Psoas muscle (tissue), 8 donors: ENCODE data around the gene ADAMTSL3. TPM values are rescaled to one million over a fixed set of nuclear protein-coding genes. Genes with fewer than 3 reads are reported as not detected.

Source experiments
- ATAC-seq, 4 donors: fragments of 200-7000 bp; cut with Tn5 transposase; one replicate each; pipeline ENCODE4 v1.9.1; 2020; ENCODE audit warnings: moderate library complexity in 3 of 4, mild to moderate bottlenecking in 2 of 4
- DNase-seq, 2 donors: peaks; one replicate each; pipeline ENCODE4 v3.0.0-alpha.2; 2020
- H3K27ac ChIP-seq: fragments of 200-600 bp; one replicate; pipeline ENCODE4 v1.8.0; 2022
- H3K27me3 ChIP-seq, 3 donors: fragments of 200-600 bp in 1 of 3; one replicate each; pipeline versions ENCODE4 v1.6.1 to v1.8.0; 2013 to 2022; ENCODE audit warnings: low read length in 2 of 3, mild to moderate bottlenecking in 2 of 3, moderate library complexity in 1 of 3; ENCODE audit not compliant: insufficient read depth in 3 of 3
- H3K36me3 ChIP-seq, 2 donors: fragments of 200-600 bp in 1 of 2; one replicate each; pipeline versions ENCODE4 v1.6.1 to v1.8.0; 2013 to 2022; ENCODE audit warnings: low read depth in 1 of 2, mild to moderate bottlenecking in 1 of 2, moderate library complexity in 1 of 2; ENCODE audit not compliant: insufficient read depth in 1 of 2
- H3K4me1 ChIP-seq: fragments of 200-600 bp; one replicate; pipeline ENCODE4 v1.8.0; 2022
- H3K4me3 ChIP-seq: fragments of 200-600 bp; one replicate; pipeline ENCODE4 v1.8.0; 2022; ENCODE audit warnings: mild to moderate bottlenecking
- H3K9me3 ChIP-seq: fragments of 200-600 bp; one replicate; pipeline ENCODE4 v1.8.0; 2022
- WGBS, 3 donors: extraction: QIAGEN DNeasy Blood & Tissue Kit; methylation state at CpG; one replicate each; pipeline versions ENCODE4 v1.1.6 to v1.1.7; 2013; 5-methylcytosine and 5-hydroxymethylcytosine counted together
- intact Hi-C, 2 donors: fragments of 100-400 bp; cut with DNase I; formaldehyde crosslinking; loops; one replicate each; pipeline versions ENCODE4 v1.11.0 to v1.14.2; 2022
- polyA plus RNA-seq, 3 donors: library from polyadenylated mRNA; stranded (reverse); fragments of 200-250 nt; gene quantifications; one replicate each; pipeline ENCODE4 v1.2.3, GENCODE V29; 2013
- total RNA-seq, 4 donors: library from RNA; stranded (reverse); fragmentation: NEBNext Ultra II Directional in 2 of 4; extraction: Animal tissue kit (Norgen Biotek cat#: 25700) in 2 of 4; gene quantifications; one replicate each; pipeline versions ENCODE4 v1.2.1 to v1.2.4, GENCODE V29; 2021 to 2023
- TF ChIP-seq, protein P1 (sequence below): fragments of 200-600 bp; IDR thresholded peaks from one replicate; pipeline ENCODE4 v1.8.0; 2022; ENCODE audit warnings: antibody characterized with exemption
- donor health status: healthy with polysubstance abuse.
- donor health status: DM: no; HTN: no; CAD: no; lungs with moderate emphysema.
- donor health status: Bipolar disorder and iron deficiency.
- donor health status: healthy.
- donor health status: DM: yes; HTN: yes; CAD: no.
- donor health status: DM: no; HTN: no; CAD: no.
- donor health status: DM: no; HTN: no; CAD: no.
- donor health status: DM: yes; HTN: yes; CAD: no.

The ADAMTSL3 gene
- total and polyA plus RNA-seq, 7 donors, result 0.35 to 12.8 (median 2.1) TPM

DNA sequence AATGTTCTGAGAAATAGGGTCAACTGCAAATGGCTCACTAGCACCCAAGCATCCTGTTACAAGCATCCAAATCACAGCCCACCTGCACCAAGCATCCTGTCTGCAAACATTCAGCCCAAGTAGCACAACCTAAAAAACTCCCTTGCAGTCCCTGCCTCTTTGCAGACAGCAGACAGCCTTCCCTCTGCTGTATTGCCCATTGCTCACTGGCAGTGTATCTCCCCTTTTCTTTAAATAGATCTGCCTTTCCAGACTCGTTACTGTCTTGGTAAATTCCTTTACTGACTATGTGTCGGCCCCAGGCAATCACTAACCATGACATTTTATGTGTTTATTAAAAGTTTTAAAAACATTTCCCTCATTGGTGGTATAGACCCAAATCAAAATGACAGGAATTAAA lies 155.4 kb downstream of the ADAMTSL3 start:
- Histone ChIP-seq H3K9me3 (peaks cover 4% of the 10 kb centered on the region), H3K27me3 (no peaks in the 10 kb centered on the region), H3K36me3 (peaks cover 0 to 3% of the 10 kb centered on the region in 2 donors), H3K4me1 (no peaks in the 10 kb centered on the region), H3K4me3 (no peak overlapping the region), H3K27ac (no peak overlapping the region)
- TF ChIP-seq, protein P1, sequence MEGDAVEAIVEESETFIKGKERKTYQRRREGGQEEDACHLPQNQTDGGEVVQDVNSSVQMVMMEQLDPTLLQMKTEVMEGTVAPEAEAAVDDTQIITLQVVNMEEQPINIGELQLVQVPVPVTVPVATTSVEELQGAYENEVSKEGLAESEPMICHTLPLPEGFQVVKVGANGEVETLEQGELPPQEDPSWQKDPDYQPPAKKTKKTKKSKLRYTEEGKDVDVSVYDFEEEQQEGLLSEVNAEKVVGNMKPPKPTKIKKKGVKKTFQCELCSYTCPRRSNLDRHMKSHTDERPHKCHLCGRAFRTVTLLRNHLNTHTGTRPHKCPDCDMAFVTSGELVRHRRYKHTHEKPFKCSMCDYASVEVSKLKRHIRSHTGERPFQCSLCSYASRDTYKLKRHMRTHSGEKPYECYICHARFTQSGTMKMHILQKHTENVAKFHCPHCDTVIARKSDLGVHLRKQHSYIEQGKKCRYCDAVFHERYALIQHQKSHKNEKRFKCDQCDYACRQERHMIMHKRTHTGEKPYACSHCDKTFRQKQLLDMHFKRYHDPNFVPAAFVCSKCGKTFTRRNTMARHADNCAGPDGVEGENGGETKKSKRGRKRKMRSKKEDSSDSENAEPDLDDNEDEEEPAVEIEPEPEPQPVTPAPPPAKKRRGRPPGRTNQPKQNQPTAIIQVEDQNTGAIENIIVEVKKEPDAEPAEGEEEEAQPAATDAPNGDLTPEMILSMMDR, result no peak
- DNase-seq (no peak), ATAC-seq (no peak)
- WGBS, 3 donors, result 78 to 84% (median 79%) methylated on average over 2 of the region's 2 CpGs
- intact Hi-C loops, result no loop called here

DNA sequence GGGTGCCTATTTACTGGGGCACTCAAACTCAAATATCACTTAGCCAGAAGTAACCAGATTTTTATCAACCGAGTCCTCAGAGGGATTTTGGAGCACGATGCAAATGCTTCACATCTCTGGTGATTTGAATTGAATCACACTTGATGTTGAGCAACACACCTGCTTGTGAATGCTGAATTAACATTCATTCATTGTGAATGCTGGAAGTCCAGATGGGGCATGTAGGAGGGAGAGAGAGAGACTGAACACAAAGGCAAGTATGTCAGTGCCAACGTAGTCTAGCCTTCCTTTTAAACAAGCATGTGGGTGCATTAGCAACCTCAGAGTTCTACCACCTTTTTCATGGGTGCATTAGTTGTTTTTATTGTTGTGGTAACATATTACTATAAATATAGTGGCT lies 156.2 kb downstream of the ADAMTSL3 start:
- Histone ChIP-seq H3K4me1 (no peaks in the 10 kb centered on the region), H3K36me3 (peaks cover 0 to 3% of the 10 kb centered on the region in 2 donors), H3K9me3 (peaks cover 4% of the 10 kb centered on the region), H3K27ac (no peak overlapping the region), H3K27me3 (no peaks in the 10 kb centered on the region), H3K4me3 (no peak overlapping the region)
- intact Hi-C loops, result no loop called here
- DNase-seq, result no peak
- TF ChIP-seq, protein P1, result no peak
- WGBS, 3 donors, result 56 to 66% (median 65%) methylated on average over 3 of the region's 3 CpGs
- no peak for ATAC-seq

GRCh38 chr15:83813682-83814081 lies 159.8 kb downstream of the ADAMTSL3 start:
- no peak overlapping the region for H3K27ac ChIP-seq
- 0 to 95% (median 40%) methylated on average over 1 of the region's 1 CpG for WGBS, 3 donors
- H3K27me3 ChIP-seq, result no peaks in the 10 kb centered on the region
- H3K9me3 ChIP-seq, result no peaks in the 10 kb centered on the region
- no peaks in the 10 kb centered on the region for H3K4me1 ChIP-seq
- no peaks in the 10 kb centered on the region for H3K36me3 ChIP-seq
- TF ChIP-seq, protein P1, result no peak
- no peak for DNase-seq
- intact Hi-C loops, result no loop called here
- no peak overlapping the region for H3K4me3 ChIP-seq
- ATAC-seq, result no peak

DNA sequence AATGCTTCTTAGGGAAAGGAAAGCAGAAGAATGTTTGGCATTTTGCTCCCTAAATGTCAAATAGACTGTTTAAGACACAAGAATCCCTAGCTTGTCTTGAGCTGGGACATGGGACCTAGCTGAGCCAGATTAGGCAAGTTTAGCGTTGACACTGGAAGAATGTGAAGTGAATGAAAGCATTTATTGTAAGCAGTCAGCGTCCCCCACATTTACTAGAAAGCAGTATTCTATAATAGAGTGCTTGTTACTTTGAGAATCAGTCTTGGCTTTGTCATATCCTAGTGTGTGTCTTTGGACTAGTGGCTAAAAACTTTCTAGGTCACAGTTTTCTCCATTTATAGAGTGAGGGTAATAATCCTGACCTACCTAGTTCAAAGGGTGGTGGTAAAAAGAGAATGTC lies 161.6 kb downstream of the ADAMTSL3 start:
- intact Hi-C loops, result no loop called here
- no peaks in the 10 kb centered on the region for H3K27me3 ChIP-seq
- ATAC-seq (no peak), DNase-seq (no peak)
- H3K27ac ChIP-seq, result no peak overlapping the region
- no peaks in the 10 kb centered on the region for H3K9me3 ChIP-seq
- H3K4me3 ChIP-seq, result no peak overlapping the region
- no peaks in the 10 kb centered on the region for H3K4me1 ChIP-seq
- TF ChIP-seq, protein P1, result no peak
- H3K36me3 ChIP-seq, result no peaks in the 10 kb centered on the region
- WGBS, 3 donors, result 43 to 55% (median 45%) methylated on average over 2 of the region's 2 CpGs

DNA sequence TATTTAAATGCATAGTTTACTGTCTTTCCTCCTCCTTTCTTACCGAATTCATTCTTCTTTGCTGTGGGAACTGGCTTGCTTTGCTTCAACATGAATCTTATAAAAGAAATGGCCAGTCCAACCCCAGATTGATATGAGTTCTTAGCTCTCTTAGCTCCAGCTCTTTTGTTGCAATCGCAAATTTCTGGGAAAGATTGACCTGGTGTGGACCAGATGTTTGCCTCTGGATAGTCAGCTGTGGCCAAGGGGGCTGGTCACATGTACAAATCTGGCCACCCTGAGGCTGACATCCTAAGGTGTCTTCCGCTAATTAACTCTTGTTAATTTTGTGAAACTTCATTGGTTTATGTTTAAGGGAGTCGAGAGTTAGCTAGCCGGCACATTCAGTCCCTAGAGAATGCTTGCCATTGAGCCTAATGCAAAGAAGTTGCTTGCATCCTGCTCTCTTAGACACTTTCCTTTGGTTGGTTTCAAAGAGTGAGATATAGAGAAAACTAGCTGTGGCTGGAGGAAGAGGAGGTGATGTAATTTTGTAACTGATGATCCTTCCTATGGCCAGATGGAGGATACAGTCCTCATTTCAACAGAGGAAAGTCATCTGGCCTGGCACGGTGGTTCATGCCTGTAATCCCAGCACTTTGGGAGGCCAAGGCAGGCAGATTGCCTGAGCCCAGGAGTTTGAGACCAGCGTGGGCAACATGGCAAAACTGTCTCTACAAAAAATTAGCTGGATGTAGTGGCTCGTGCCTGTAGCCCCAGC lies 162.4 kb downstream of the ADAMTSL3 start:
- intact Hi-C loops, result no loop called here
- ATAC-seq, result no peak

More for the DNA sequence above, 162.4 kb downstream of the ADAMTSL3 start:
- Histone ChIP-seq H3K27me3 (no peaks in the 10 kb centered on the region), H3K9me3 (no peaks in the 10 kb centered on the region), H3K27ac (no peak overlapping the region), H3K4me3 (no peak overlapping the region), H3K4me1 (no peaks in the 10 kb centered on the region), H3K36me3 (no peaks in the 10 kb centered on the region)
- WGBS, 3 donors, result 68 to 79% (median 78%) methylated on average over 8 of the region's 8 CpGs
- DNase-seq, result no peak
- TF ChIP-seq, protein P1, result no peak
